Dendritic cell treated with granulocyte-macrophage colony-stimulating factor and Interleukin-4, amounts not matched to agents 40 ng/mL and 50 ng/mL, for 4 days (primary cell): Measurements from ENCODE around the gene PPP1R36.
"Not testable (repeated sequence)": the region's sequence is repeated elsewhere in the genome, so short reads cannot be mapped to it uniquely, and the experiment has no call there.

Experiments
- H3K27ac Mint-ChIP-seq: one replicate; pipeline ENCODE4 v1.8.0; 2022; ENCODE audit warnings: mild to moderate bottlenecking, mixed read lengths
- H3K27me3 Mint-ChIP-seq: one replicate; pipeline ENCODE4 v1.8.0; 2022; ENCODE audit warnings: mild to moderate bottlenecking, mixed read lengths
- H3K36me3 Mint-ChIP-seq: one replicate; pipeline ENCODE4 v1.8.0; 2022; ENCODE audit warnings: low read depth, mixed read lengths
- H3K4me1 Mint-ChIP-seq: one replicate; pipeline ENCODE4 v1.8.0; 2022; ENCODE audit warnings: low read depth, mixed read lengths
- H3K4me3 Mint-ChIP-seq: one replicate; pipeline ENCODE4 v1.8.0; 2022; ENCODE audit warnings: mild to moderate bottlenecking, moderate library complexity, mixed read lengths
- H3K9me3 Mint-ChIP-seq: one replicate; pipeline ENCODE4 v1.8.0; 2022; ENCODE audit warnings: mixed read lengths
- intact Hi-C: fragments of 100-400 bp; cut with micrococcal nuclease; formaldehyde crosslinking; loops from one replicate; pipeline ENCODE4 v1.15.0; 2022

The PPP1R36 gene

DNA sequence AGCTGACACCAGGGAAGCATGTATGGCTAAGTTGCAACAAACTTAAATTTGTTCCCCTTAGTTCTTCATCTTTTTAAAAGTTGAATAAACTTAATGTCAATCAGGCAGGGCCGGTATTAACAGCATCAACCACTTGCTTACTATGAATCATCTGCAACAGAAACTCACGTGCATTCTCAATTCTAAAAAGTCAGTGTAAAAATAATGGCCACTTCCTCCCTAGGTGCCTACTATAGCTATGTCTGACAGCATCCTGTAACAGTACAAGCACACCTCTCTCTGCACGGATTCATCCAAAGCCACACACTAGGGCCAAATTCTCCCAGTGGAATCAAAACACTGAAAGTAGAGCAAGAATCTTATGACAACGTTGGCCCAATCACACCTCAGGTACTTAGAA is 48.6 kb downstream of the PPP1R36 start:
- H3K27me3 Mint-ChIP-seq, result peaks cover 30% of the 10 kb centered on the region
- H3K9me3 Mint-ChIP-seq, result no peaks in the 10 kb centered on the region
- intact Hi-C loops, result no loop called here
- H3K27ac Mint-ChIP-seq, result no peak overlapping the region
- H3K4me1 Mint-ChIP-seq, result peaks cover 8% of the 10 kb centered on the region
- H3K4me3 Mint-ChIP-seq, result no peak overlapping the region
- no peaks in the 10 kb centered on the region for H3K36me3 Mint-ChIP-seq

DNA sequence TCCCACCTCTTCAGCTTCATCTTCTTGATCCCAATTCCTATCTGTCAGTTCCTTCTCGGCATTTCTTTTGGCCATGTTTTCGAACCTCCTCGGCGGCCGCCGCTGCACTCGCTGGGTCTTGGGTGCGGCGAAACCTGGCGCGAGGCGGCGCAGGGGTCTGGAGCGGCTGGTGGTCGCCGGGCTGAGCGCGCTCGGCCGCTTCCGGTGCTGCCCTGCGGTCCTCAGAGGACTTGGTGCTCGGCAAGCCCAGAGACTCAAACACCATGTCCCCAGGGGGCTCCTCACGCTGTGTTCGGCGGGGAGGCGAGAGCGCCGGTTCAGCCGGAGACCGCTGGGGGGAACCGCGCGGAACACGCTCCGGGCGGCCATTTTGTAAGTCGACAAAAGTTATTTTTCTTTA is 51.8 kb downstream of the PPP1R36 start:
- intact Hi-C loops, result no loop called here
- H3K36me3 Mint-ChIP-seq, result no peaks in the 10 kb centered on the region
- peaks cover 33% of the 10 kb centered on the region for H3K27me3 Mint-ChIP-seq
- no peak overlapping the region for H3K27ac Mint-ChIP-seq
- H3K4me1 Mint-ChIP-seq, result peaks cover 8% of the 10 kb centered on the region
- H3K4me3 Mint-ChIP-seq, result no peak overlapping the region
- no peaks in the 10 kb centered on the region for H3K9me3 Mint-ChIP-seq

DNA sequence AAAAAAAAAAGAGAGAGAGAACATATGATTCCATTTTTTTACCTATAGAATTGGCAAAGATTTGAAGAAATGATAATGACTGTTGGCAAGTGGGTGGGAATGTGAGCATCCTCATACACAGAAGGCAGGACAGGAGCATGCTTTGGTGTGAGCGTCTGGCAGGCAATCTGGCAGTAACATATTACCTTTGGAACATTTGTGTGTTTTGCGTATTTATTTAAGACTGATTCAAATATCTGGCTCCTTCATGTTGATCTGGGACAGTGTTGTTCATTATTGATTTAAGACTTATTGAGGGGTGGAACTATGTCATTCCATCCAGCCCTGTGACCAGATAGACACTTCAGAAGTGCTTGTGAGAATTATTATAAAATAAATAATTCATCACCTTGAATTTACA is 53.1 kb downstream of the PPP1R36 start:
- H3K27ac Mint-ChIP-seq, result no peak overlapping the region
- intact Hi-C loops, result no loop called here
- peaks cover 35% of the 10 kb centered on the region for H3K27me3 Mint-ChIP-seq
- peaks cover 8% of the 10 kb centered on the region for H3K4me1 Mint-ChIP-seq
- H3K9me3 Mint-ChIP-seq, result no peaks in the 10 kb centered on the region
- no peak overlapping the region for H3K4me3 Mint-ChIP-seq
- no peaks in the 10 kb centered on the region for H3K36me3 Mint-ChIP-seq

DNA sequence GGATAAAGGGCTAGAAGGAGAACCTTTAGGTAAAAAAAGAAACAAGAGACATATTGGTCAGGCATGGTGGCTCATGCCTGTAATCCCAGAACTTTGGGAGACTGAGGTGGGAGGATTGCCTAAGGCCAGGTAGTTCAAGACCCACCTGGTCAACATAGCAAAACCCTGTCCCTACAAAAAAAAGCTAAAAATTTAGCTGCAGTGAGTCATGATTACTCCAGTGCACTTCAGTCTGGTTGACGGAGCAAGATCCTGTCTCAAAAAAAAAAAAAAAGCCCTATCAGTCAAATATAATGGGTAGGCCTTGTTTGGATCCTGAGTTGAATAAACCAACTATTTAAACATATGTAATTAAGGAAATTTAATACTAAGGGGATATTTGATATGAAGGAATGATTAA is 54.2 kb downstream of the PPP1R36 start:
- intact Hi-C loops, result no loop called here
- Mint-ChIP-seq H3K27me3 (peaks cover 35% of the 10 kb centered on the region), H3K36me3 (no peaks in the 10 kb centered on the region), H3K9me3 (no peaks in the 10 kb centered on the region), H3K27ac (no peak overlapping the region), H3K4me3 (no peak overlapping the region), H3K4me1 (peaks cover 8% of the 10 kb centered on the region)

DNA sequence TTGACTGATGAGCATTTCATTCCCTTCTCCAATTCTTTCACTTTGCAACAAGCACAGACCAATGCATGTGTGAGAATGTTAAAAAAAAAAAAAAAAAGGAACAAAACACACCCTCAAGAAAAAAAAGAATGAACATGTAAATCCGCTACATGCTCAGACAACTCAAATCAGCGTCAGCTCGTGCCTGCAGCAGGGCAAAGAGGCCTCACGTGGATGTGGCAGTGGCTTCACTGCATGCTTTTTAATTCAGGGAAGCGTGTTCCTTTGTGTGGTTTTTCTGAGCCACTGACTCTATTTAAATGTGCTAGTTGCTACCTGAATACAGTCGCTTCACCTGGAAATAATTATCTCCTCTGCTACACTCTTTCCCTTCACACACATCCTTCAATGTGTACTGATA is 55.1 kb downstream of the PPP1R36 start:
- Mint-ChIP-seq H3K9me3 (no peaks in the 10 kb centered on the region), H3K27me3 (peaks cover 35% of the 10 kb centered on the region), H3K27ac (no peak overlapping the region), H3K4me3 (no peak overlapping the region), H3K4me1 (peaks cover 8% of the 10 kb centered on the region), H3K36me3 (no peaks in the 10 kb centered on the region)
- intact Hi-C loops, result no loop called here

DNA sequence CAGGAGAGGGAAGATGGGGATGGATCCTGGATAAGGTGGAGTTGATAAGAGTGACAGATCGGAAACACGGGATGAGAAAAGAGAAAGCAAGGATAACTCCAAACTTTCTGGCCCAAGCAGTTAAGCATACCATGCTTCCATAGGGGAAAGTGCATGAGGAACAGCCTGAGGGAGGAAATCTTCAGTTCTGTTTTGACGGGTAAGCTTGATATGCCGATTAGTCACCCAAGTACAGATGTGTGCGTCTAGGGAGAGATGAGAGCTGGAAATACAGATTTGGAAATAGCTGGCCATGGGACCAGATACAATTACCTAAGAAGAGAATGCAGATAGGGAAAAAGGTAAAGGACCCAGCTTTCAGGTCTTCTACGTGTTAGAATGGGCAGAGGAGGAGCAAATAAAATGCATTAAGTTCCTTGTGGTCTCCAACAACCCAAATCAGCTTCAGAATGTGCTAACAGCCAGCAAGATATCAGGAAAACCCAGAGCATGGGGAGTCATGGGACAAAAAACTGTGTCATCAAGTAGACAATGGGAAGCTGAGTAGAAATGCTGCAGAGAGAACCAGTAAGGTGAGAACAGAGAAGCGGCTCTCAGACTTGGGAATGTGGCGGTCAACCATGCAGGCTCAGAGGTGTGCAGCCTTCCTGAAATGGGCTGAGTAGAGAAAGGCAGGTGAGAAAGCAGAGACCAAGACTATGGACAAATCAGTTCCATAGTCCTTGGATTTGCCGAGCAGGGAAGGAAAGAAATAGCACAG is 56.3 kb downstream of the PPP1R36 start:
- H3K4me3 Mint-ChIP-seq, result no peak overlapping the region
- no peak overlapping the region for H3K27ac Mint-ChIP-seq
- H3K4me1 Mint-ChIP-seq, result peaks cover 8% of the 10 kb centered on the region

DNA sequence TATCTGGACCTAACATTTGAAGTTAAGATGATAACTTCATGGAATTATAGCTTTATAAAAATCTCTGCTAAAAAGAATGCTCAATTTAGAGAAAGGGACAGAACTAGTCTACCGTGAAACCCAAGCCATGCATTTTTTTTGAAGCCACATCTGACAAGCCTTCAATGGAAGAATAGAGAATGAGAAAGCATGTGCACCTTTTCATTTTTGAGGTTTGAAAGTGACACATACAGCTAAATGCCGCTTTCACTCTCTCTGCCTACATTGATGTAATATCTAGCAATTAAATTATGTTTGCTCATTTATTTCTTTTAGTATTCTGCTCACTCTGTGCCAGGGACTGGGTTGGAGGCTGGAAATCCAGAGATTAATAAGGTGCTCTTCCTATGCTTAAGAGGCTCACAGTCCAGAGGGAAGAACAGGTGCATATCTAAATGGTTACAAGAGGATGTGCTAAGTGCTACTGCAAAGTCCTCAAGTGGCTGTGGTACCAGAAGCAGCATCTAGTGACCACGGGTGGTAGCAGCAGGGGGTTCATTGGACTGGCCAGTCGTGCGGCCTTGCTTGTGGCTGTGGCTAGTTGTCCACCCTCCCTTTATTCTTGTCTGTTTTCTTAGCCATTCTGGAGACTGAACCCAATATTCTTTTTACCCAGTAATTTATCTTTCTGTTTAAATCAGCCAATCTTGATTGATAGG is 60.4 kb downstream of the PPP1R36 start:
- Mint-ChIP-seq H3K4me3 (no peak overlapping the region), H3K27me3 (peaks cover 8% of the 10 kb centered on the region), H3K27ac (no peak overlapping the region), H3K9me3 (no peaks in the 10 kb centered on the region), H3K4me1 (peaks cover 3% of the 10 kb centered on the region), H3K36me3 (no peaks in the 10 kb centered on the region)
- intact Hi-C loops, result no loop called here

More for the DNA sequence above, 56.3 kb downstream of the PPP1R36 start:
- peaks cover 27% of the 10 kb centered on the region for H3K27me3 Mint-ChIP-seq
- intact Hi-C loops, result no loop called here
- no peaks in the 10 kb centered on the region for H3K36me3 Mint-ChIP-seq
- no peaks in the 10 kb centered on the region for H3K9me3 Mint-ChIP-seq

DNA sequence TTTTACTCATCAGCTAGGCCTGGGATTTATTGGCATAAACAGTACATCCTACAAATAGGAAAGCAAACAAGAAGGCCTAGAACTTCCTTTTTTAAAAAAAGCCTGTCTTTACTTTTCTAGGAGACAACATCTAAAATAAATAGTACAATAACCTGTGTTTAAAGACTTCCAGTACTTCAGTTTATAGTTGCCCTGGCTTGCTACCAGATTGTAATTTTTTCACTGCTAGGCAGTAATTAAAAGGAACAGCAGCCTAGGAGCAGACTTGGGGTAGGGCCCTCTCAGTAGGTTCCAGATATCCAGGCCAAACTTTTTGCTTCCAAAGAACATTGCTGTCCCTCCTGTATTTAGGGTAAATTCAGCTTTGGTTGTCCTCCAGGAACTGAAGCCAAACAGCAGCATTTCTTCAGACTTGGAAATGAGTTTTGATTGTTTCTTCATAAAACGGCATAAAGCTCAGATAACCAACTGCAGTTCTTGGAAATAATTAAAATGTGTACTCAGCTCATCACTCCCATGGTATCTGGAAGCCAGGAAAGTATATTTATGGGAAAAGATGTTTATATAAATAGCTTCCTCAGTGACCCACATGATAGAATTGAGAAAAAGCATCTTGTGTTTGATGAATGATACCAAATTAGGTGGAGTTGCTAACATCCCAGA is 61.7 kb downstream of the PPP1R36 start:
- Mint-ChIP-seq H3K27ac (no peak overlapping the region), H3K27me3 (peaks cover 3% of the 10 kb centered on the region), H3K9me3 (no peaks in the 10 kb centered on the region), H3K4me1 (peaks cover 5% of the 10 kb centered on the region), H3K4me3 (no peak overlapping the region), H3K36me3 (no peaks in the 10 kb centered on the region)
- intact Hi-C loops, result no loop called here

DNA sequence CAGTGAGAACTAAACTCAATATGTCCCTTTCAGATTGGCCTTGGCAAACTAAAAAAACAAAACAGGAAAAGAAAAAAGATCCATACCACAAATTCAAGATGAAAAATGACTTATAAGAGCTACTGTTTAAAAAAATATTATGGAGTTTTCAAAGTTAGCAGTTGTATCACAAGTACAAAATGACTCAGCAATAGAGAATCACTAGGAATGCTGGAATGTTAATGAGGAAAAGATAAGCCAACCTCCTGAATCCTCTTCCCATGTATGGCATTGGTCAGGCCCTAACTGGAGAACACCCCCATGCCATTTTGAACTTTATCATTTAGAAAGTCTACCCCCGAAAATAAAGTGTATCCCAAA is 62.2 kb downstream of the PPP1R36 start:
- Mint-ChIP-seq H3K27me3 (no peaks in the 10 kb centered on the region), H3K4me1 (peaks cover 5% of the 10 kb centered on the region), H3K9me3 (no peaks in the 10 kb centered on the region), H3K36me3 (no peaks in the 10 kb centered on the region), H3K27ac (no peak overlapping the region), H3K4me3 (no peak overlapping the region)
- intact Hi-C loops, result no loop called here

DNA sequence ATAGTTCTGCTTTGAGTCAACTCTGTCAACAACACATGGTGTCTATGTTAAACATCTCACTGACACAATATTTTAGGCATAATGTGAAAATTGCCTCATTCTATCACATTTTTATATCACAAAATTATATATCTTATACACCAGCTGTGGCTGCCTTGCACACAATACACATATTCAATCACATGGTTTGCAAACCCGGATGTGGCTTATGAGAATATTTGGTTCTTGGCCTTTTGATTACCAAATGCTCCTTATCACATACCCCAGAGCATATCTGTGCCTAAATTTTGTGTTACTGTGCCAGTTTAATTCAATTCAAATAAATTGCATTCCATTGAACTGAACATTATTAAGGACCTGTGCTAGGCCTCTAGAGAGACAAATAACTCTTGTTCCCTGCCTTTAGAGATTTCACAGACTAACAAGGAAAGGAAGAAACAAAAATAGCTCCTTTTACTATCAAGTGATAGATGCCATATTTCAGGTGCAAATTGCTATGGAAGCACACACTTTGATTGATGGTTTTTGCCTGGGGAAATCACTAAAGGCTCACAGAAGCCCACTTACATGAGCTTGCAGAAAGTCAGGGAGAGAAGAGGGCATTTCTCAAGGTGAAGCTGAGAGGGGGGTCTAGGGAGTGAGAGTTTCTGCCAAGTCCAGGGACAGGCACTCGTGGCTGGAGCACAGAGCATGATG is 63.4 kb downstream of the PPP1R36 start:
- H3K9me3 Mint-ChIP-seq, result no peaks in the 10 kb centered on the region
- H3K4me3 Mint-ChIP-seq, result no peak overlapping the region
- H3K36me3 Mint-ChIP-seq, result no peaks in the 10 kb centered on the region
- no peak overlapping the region for H3K27ac Mint-ChIP-seq
- peaks cover 5% of the 10 kb centered on the region for H3K4me1 Mint-ChIP-seq
- no peaks in the 10 kb centered on the region for H3K27me3 Mint-ChIP-seq
- intact Hi-C loops, result no loop called here

DNA sequence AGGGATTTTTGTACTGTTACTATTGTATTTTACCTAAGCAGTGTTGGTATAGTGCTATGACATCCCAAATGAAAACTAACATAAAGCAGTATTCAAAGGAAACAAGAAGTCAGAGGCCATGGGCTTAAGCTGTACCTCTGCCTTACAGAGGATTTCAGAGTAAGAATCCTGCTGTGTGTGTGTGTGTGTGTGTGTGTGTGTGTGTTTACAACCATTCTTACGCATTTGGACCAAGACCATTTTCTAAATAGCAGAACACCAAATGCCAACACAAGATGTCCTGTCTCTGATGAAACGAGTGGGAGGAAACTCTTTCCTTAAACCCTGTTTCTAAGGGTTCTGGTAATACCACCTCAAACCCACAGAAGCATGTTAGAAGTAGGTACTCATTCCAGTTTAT is 64.4 kb downstream of the PPP1R36 start:
- Mint-ChIP-seq H3K4me3 (no peak overlapping the region), H3K4me1 (peaks cover 5% of the 10 kb centered on the region), H3K27ac (no peak overlapping the region), H3K36me3 (no peaks in the 10 kb centered on the region), H3K9me3 (no peaks in the 10 kb centered on the region), H3K27me3 (no peaks in the 10 kb centered on the region)
- intact Hi-C loops, result no loop called here

DNA sequence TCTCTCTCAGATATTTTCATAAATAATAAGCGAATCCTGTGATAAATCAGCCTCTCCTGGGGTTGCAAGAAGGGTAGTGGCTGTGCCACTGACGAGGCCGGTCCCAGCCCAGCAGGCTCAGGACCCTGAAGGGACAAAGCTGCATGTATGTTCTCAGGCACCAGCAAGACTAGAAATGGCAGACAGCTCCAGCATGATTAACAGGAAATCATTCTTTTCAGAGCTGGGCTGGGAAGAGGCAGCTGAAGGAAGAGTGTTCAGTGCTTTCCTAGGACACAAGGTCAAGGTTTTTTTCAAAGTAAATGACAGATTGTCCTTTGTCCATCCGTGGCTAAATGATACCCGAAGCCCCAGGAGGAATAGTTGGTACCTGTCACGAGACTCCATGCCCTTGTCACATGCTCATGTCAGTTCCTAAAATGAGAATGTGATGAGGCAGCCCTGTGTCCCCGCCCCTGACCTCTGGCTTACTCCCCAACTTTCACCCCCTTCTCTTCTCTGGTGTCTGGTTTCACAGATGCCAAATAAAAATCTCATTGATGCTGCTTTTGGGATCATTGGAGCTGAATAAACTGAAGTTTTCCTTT is 65.1 kb downstream of the PPP1R36 start:
- Mint-ChIP-seq H3K27ac (no peak overlapping the region), H3K9me3 (no peaks in the 10 kb centered on the region), H3K4me3 (no peak overlapping the region), H3K4me1 (peaks cover 5% of the 10 kb centered on the region), H3K27me3 (no peaks in the 10 kb centered on the region), H3K36me3 (no peaks in the 10 kb centered on the region)
- intact Hi-C loops, result no loop called here

DNA sequence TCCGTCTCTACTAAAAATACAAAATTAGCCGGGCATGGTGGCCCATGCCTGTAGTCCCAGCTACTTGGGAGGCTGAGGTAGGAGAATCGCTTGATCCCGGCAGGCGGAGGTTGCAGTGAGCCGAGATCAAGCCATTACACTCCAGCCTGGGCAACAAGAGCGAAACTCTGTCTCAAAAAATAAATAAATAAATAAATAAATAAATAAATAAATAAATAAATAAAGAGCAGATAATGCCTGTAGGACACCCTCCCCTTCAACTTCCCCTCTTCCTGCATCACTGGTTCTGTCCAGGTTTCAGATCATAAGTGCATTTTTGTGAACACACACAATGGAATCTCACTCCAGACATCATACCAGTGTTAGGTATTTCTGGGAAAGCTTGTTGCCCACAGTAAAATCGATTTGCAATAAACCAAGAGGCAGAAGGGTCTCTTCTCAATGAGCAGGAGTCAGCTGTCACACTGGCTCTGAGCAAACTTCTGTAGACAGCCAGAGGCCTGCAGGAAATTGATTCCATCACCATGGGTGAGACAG is 68.2 kb downstream of the PPP1R36 start:
- H3K27ac Mint-ChIP-seq, H3K9me3 Mint-ChIP-seq, H3K27me3 Mint-ChIP-seq, intact Hi-C loops, H3K4me3 Mint-ChIP-seq, H3K4me1 Mint-ChIP-seq, H3K36me3 Mint-ChIP-seq: not testable (repeated sequence)
